ENCODE measurements around the gene PKLR.

The PKLR gene

GRCh38 chr1:155255243-155256007, 45.8 kb downstream of the PKLR start, which contains the start of gene ENTREP3:
ENTREP3 (minus strand) TSS chr1:155255483; CDS start chr1:155254877, 606 bp downstream.
- no peak for TF ChIP-seq CTCF (IDR thresholded peaks at IDR 0.05; ENCODE audit: insufficient read depth, low read length, poor library complexity, severe bottlenecking)
- Histone ChIP-seq H3K27me3 (replicated peaks; ENCODE audit: control insufficient read depth, insufficient read depth, low read length) (no peaks in the 10 kb centered on the region), H3K4me3 (replicated peaks; ENCODE audit: low read depth, low read length) (peak within 1 kb of the TSS; percentile 77), H3K36me3 (ENCODE audit: control insufficient read depth, insufficient read depth, low read length) (peaks cover 7% of the 10 kb centered on the region)
- peak; percentile 84 for DNase-seq (ENCODE audit: extremely low read depth, insufficient read length)

GRCh38 chr1:155254714-155255242, 46.5 kb downstream of the PKLR start:
- no peak for DNase-seq (ENCODE audit: extremely low read depth, insufficient read length)
- TF ChIP-seq CTCF (IDR thresholded peaks at IDR 0.05; ENCODE audit: insufficient read depth, low read length, poor library complexity, severe bottlenecking), result no peak
- Histone ChIP-seq H3K36me3 (ENCODE audit: control insufficient read depth, insufficient read depth, low read length) (peaks cover 7% of the 10 kb centered on the region), H3K4me3 (replicated peaks; ENCODE audit: low read depth, low read length) (peak overlapping the region; percentile 77), H3K27me3 (replicated peaks; ENCODE audit: control insufficient read depth, insufficient read depth, low read length) (no peaks in the 10 kb centered on the region)

- H3K4me3 ChIP-seq (replicated peaks; ENCODE audit: low read depth, low read length), result peak overlapping the region; percentile 77
- TF ChIP-seq CTCF (IDR thresholded peaks at IDR 0.05; ENCODE audit: insufficient read depth, low read length, poor library complexity, severe bottlenecking), result no peak
- no peak for DNase-seq (ENCODE audit: extremely low read depth, insufficient read length)
- no peaks in the 10 kb centered on the region for H3K27me3 ChIP-seq (replicated peaks; ENCODE audit: control insufficient read depth, insufficient read depth, low read length)
- peaks cover 7% of the 10 kb centered on the region for H3K36me3 ChIP-seq (ENCODE audit: control insufficient read depth, insufficient read depth, low read length)
Measured at GRCh38 chr1:155254228-155254713, 47.0 kb downstream of the PKLR start.

GRCh38 chr1:155253797-155254196, 47.4 kb downstream of the PKLR start:
- no peak for DNase-seq (ENCODE audit: extremely low read depth, insufficient read length)
- no peak overlapping the region for H3K4me3 ChIP-seq (replicated peaks; ENCODE audit: low read depth, low read length)
- peaks cover 7% of the 10 kb centered on the region for H3K36me3 ChIP-seq (ENCODE audit: control insufficient read depth, insufficient read depth, low read length)
- no peak for TF ChIP-seq CTCF (IDR thresholded peaks at IDR 0.05; ENCODE audit: insufficient read depth, low read length, poor library complexity, severe bottlenecking)
- H3K27me3 ChIP-seq (replicated peaks; ENCODE audit: control insufficient read depth, insufficient read depth, low read length), result no peaks in the 10 kb centered on the region

GRCh38 chr1:155253208-155253607, 48.0 kb downstream of the PKLR start:
- Histone ChIP-seq H3K4me3 (replicated peaks; ENCODE audit: low read depth, low read length) (no peak overlapping the region), H3K27me3 (replicated peaks; ENCODE audit: control insufficient read depth, insufficient read depth, low read length) (no peaks in the 10 kb centered on the region), H3K36me3 (ENCODE audit: control insufficient read depth, insufficient read depth, low read length) (peaks cover 7% of the 10 kb centered on the region)
- no peak for DNase-seq (ENCODE audit: extremely low read depth, insufficient read length)
- no peak for TF ChIP-seq CTCF (IDR thresholded peaks at IDR 0.05; ENCODE audit: insufficient read depth, low read length, poor library complexity, severe bottlenecking)
